BJ (cell line): ENCODE results near the gene EEF1G. TPM values are rescaled to one million over a fixed set of nuclear protein-coding genes. Genes with fewer than 3 reads are reported as not detected.

Source experiments
- CTCF ChIA-PET: fragments of 350-600 bp; formaldehyde crosslinking; extraction: SDS; loops from one replicate; lab custom pipeline; 2021; ENCODE audit warnings: antibody characterized with exemption, inconsistent platforms; lab: Yijun Ruan, JAX
- POLR2A ChIA-PET: fragments of 300-600 bp; sonication (Branson Sonifier 250); formaldehyde crosslinking; extraction: SDS; loops from one replicate; lab custom pipeline; 2021; ENCODE audit warnings: antibody characterized with exemption; lab: Charles Lee
- DNase-seq: peaks from one replicate; pipeline ENCODE4 v3.0.0-alpha.2; 2011; ENCODE audit warnings: low read depth
- H3K27me3 ChIP-seq: 2 replicates; pipeline ENCODE4 v1.6.0; 2011; ENCODE audit warnings: low read length; ENCODE audit not compliant: control insufficient read depth, insufficient read depth
- H3K36me3 ChIP-seq: 2 replicates; pipeline ENCODE4 v1.5.1; 2011; ENCODE audit warnings: low read length; ENCODE audit not compliant: control insufficient read depth, insufficient read depth
- H3K4me3 ChIP-seq: 2 replicates; pipeline ENCODE4 v1.5.1; 2011; ENCODE audit warnings: low read depth, mild to moderate bottlenecking, control low read depth, low read length
- CTCF ChIP-seq: IDR thresholded peaks from 2 replicates; pipeline ENCODE4 v1.5.1; 2011; ENCODE audit warnings: low read depth, mild to moderate bottlenecking, control low read depth, inconsistent platforms, low read length, moderate library complexity; ENCODE audit not compliant: insufficient read depth
- polyA plus RNA-seq: library from polyadenylated mRNA; depleted of rRNA; stranded (reverse); fragments of >200 nt; gene quantifications from 2 replicates; pipeline ENCODE4 v1.2.3, GENCODE V29; 2011

EEF1G gene
- polyA plus RNA-seq, 1 experiment = 2,459 TPM

- CTCF ChIA-PET = interaction anchor here (0.8 to 3.2 kb wide), 14 partner anchors 15 to 199 kb away, joined by 3 to 16 read pairs (median 7); partner anchors contain the start of genes C11orf98, CSKMT, EML3 and LRRN4CL
- TF ChIP-seq CTCF = peak; percentile 73
- POLR2A ChIA-PET = no interaction called here
- Histone ChIP-seq H3K36me3 (peaks cover 29% of the 10 kb centered on the region), H3K4me3 (no peak overlapping the region), H3K27me3 (no peaks in the 10 kb centered on the region)
- no peak for DNase-seq
These were observed 19.8 kb upstream of the EEF1G start for GRCh38 chr11:62593434-62594044.

- no peak for TF ChIP-seq CTCF
- ChIA-PET POLR2A (no interaction called here), CTCF (interaction anchor here (1.1 to 3.2 kb wide), 12 partner anchors 28 to 202 kb away, joined by 3 to 16 read pairs (median 6); partner anchors contain the start of genes C11orf98, CSKMT, INTS5 and LRRN4CL)
- no peaks in the 10 kb centered on the region for H3K27me3 ChIP-seq
- H3K36me3 ChIP-seq = peaks cover 31% of the 10 kb centered on the region
- DNase-seq = no peak
- H3K4me3 ChIP-seq = no peak overlapping the region
These were observed 19.3 kb upstream of the EEF1G start for GRCh38 chr11:62592989-62593421.

GRCh38 chr11:62592146-62592815 lies 18.6 kb upstream of the EEF1G start:
- no peak for DNase-seq
- Histone ChIP-seq H3K4me3 (peak overlapping the region; percentile 47), H3K27me3 (no peaks in the 10 kb centered on the region), H3K36me3 (peaks cover 24% of the 10 kb centered on the region)
- TF ChIP-seq CTCF = no peak
- ChIA-PET CTCF (interaction anchor here (1.1 to 3.2 kb wide), 20 partner anchors 9 to 212 kb away, joined by 3 to 16 read pairs (median 6); partner anchors contain the start of genes B3GAT3, C11orf98, CSKMT and INTS5), POLR2A (interaction anchor here (0.6 to 1.5 kb wide), 5 partner anchors 9 to 249 kb away, joined by 3 to 25 read pairs (median 10); partner anchors contain the start of genes C11orf98, CSKMT, EEF1G and MTA2)

- DNase-seq = peak; percentile 96
- no peak for TF ChIP-seq CTCF
- ChIA-PET POLR2A (interaction anchor here (0.6 to 1.5 kb wide), 6 partner anchors 10 to 249 kb away, joined by 3 to 25 read pairs (median 8); partner anchors contain the start of genes C11orf98, CSKMT, EEF1G and MTA2), CTCF (interaction anchor here (0.6 to 3.2 kb wide), 23 partner anchors 10 to 228 kb away, joined by 3 to 16 read pairs (median 5); partner anchors contain the start of genes AHNAK, B3GAT3, C11orf98 and CSKMT)
- peak within 1 kb of the TSS; percentile 51 for H3K4me3 ChIP-seq
- H3K36me3 ChIP-seq = peaks cover 22% of the 10 kb centered on the region
- H3K27me3 ChIP-seq = no peaks in the 10 kb centered on the region
These were observed 17.9 kb upstream of the EEF1G start, which contains the start of gene TUT1 for GRCh38 chr11:62591448-62592145. Gene TUT1 (minus strand): TSS chr11:62591523. CDS start chr11:62591485, 38 bp downstream.
